ENCODE measurements around the gene C2orf78. TPM values are rescaled to one million over a fixed set of nuclear protein-coding genes. Genes with fewer than 3 reads are reported as not detected.

The C2orf78 gene
- total and polyA plus RNA-seq, 4 donors = not detected

DNA sequence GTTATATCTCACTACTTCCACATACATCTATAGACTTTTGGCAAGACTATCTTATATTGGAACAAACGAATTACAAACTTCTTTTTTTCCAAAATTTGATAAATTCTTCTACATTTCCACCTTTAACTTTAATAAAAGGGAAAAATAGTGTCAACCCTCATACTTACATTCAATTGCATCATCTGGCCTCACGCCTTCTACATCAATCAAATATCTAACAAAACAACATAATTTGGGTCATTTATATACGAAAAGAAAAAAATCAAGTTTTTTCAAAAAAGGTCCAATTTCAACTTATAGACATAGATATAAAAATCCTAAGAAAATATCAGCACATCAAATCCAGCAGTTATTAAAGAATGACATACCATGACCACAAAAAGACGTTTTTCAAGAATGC lies 17.0 kb upstream of the C2orf78 start:
- H3K36me3 ChIP-seq (ENCODE audit: control insufficient read depth in 4 of 4, insufficient read depth in 4 of 4, low read length in 4 of 4) = peaks cover 20 to 40% (median 25%) of the 10 kb centered on the region in 4 donors
- TF ChIP-seq, protein P1, sequence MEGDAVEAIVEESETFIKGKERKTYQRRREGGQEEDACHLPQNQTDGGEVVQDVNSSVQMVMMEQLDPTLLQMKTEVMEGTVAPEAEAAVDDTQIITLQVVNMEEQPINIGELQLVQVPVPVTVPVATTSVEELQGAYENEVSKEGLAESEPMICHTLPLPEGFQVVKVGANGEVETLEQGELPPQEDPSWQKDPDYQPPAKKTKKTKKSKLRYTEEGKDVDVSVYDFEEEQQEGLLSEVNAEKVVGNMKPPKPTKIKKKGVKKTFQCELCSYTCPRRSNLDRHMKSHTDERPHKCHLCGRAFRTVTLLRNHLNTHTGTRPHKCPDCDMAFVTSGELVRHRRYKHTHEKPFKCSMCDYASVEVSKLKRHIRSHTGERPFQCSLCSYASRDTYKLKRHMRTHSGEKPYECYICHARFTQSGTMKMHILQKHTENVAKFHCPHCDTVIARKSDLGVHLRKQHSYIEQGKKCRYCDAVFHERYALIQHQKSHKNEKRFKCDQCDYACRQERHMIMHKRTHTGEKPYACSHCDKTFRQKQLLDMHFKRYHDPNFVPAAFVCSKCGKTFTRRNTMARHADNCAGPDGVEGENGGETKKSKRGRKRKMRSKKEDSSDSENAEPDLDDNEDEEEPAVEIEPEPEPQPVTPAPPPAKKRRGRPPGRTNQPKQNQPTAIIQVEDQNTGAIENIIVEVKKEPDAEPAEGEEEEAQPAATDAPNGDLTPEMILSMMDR (IDR thresholded peaks at IDR 0.05; ENCODE audit: control extremely low read depth, extremely low read depth) = no peak
- H3K9me3 ChIP-seq (ENCODE audit: control insufficient read depth in 4 of 4, insufficient read depth in 3 of 4, low read length in 3 of 4) = no peaks in the 10 kb centered on the region
- H3K27ac ChIP-seq (ENCODE audit: low read depth in 1 of 2, low read length in 1 of 2) = no peak overlapping the region
- 89 to 95% methylated on average over 4 of the region's 4 CpGs for WGBS, 2 donors
- H3K4me1 ChIP-seq (ENCODE audit: control insufficient read depth in 5 of 5, insufficient read depth in 5 of 5, low read length in 5 of 5) = no peaks in the 10 kb centered on the region
- ATAC-seq (ENCODE audit: insufficient read depth, low FRiP score) = no peak
- H3K27me3 ChIP-seq (ENCODE audit: control insufficient read depth in 3 of 3, insufficient read depth in 3 of 3, low read length in 2 of 3) = no peaks in the 10 kb centered on the region
- H3K9ac ChIP-seq (ENCODE audit: insufficient read depth in 1 of 2, low read length in 2 of 2) = no peak overlapping the region
- no peak overlapping the region for H3K4me3 ChIP-seq
- DNase-seq = no peak

DNA sequence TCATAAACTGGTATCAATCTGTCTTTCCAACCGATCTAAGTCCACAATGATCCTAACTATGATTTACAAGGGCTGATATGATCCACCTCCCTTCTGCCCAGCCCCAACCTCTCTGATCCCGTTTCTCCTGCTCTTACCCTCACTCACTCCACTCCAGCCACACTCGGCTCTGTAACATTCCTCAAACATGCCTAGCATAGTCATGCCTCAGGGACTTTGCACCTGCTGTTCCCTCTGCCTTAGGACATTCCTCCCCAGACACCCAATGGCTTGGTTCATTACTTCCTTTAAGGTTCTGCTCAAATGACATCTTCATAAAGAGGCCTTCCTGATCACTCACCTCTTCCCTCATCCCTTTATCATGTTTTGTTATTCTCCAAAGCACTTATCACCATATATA lies 13.3 kb upstream of the C2orf78 start:
- Histone ChIP-seq H3K27ac (ENCODE audit: low read depth in 1 of 2, low read length in 1 of 2) (no peak overlapping the region), H3K4me1 (ENCODE audit: control insufficient read depth in 5 of 5, insufficient read depth in 5 of 5, low read length in 5 of 5) (no peaks in the 10 kb centered on the region), H3K27me3 (ENCODE audit: control insufficient read depth in 3 of 3, insufficient read depth in 3 of 3, low read length in 2 of 3) (no peaks in the 10 kb centered on the region), H3K9me3 (ENCODE audit: control insufficient read depth in 4 of 4, insufficient read depth in 3 of 4, low read length in 3 of 4) (no peaks in the 10 kb centered on the region), H3K36me3 (ENCODE audit: control insufficient read depth in 4 of 4, insufficient read depth in 4 of 4, low read length in 4 of 4) (peaks cover 14 to 44% (median 21%) of the 10 kb centered on the region in 4 donors), H3K4me3 (no peak overlapping the region), H3K9ac (ENCODE audit: insufficient read depth in 1 of 2, low read length in 2 of 2) (no peak overlapping the region)
- WGBS, 2 donors = 90 to 93% methylated on average over 3 of the region's 3 CpGs
- DNase-seq = no peak
- TF ChIP-seq, protein P1 (IDR thresholded peaks at IDR 0.05; ENCODE audit: control extremely low read depth, extremely low read depth) = no peak
- ATAC-seq (ENCODE audit: insufficient read depth, low FRiP score) = no peak

DNA sequence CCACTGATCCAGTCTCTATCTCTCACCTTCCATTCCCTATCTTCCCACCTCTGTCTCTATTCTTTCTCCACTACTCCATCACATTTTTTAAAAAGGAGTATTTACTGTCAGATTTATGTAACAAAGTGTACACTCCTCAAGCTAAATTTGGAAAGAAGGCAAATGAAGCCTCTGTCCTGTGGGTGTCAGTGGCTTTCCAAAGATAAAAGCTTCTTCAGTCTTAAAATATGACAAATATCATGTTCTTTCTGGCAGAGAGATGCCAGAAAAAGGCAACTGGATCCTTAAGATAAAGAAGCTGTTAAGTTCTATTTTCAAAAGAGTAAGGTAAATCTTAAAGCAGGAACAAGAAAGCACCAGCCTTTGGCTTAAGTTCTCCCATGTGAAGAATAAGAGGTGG lies 11.2 kb upstream of the C2orf78 start:
- H3K9me3 ChIP-seq (ENCODE audit: control insufficient read depth in 4 of 4, insufficient read depth in 3 of 4, low read length in 3 of 4) = no peaks in the 10 kb centered on the region
- H3K9ac ChIP-seq (ENCODE audit: insufficient read depth in 1 of 2, low read length in 2 of 2) = no peak overlapping the region
- H3K27me3 ChIP-seq (ENCODE audit: control insufficient read depth in 3 of 3, insufficient read depth in 3 of 3, low read length in 2 of 3) = no peaks in the 10 kb centered on the region
- TF ChIP-seq, protein P1 (IDR thresholded peaks at IDR 0.05; ENCODE audit: control extremely low read depth, extremely low read depth) = no peak
- peaks cover 0 to 4% (median 0%) of the 10 kb centered on the region in 5 donors for H3K4me1 ChIP-seq (ENCODE audit: control insufficient read depth in 5 of 5, insufficient read depth in 5 of 5, low read length in 5 of 5)
- no peak overlapping the region for H3K4me3 ChIP-seq
- no peak overlapping the region for H3K27ac ChIP-seq (ENCODE audit: low read depth in 1 of 2, low read length in 1 of 2)
- DNase-seq = no peak
- ATAC-seq (ENCODE audit: insufficient read depth, low FRiP score) = no peak
- H3K36me3 ChIP-seq (ENCODE audit: control insufficient read depth in 4 of 4, insufficient read depth in 4 of 4, low read length in 4 of 4) = peaks cover 15 to 41% (median 21%) of the 10 kb centered on the region in 4 donors

DNA sequence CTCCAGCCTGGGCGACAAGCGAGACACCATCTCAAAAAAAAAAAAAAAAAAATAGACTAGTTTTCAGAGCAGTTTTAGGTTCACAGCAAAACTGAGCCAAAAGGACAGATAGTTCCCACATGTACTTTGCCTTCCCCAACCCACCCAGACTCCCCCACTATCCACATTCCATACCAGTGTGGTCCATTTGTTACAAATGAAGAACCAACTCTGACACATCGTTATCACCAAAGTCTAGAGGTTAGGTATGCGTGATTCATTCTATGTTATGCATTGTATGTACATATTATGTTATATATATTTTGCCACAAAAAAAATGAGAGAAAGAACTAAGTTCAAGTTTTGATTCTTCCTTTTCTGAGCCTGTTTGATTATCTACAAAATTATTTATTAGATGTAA lies 7.6 kb upstream of the C2orf78 start:
- Histone ChIP-seq H3K27ac (ENCODE audit: low read depth in 1 of 2, low read length in 1 of 2) (no peak overlapping the region), H3K9me3 (ENCODE audit: control insufficient read depth in 4 of 4, insufficient read depth in 3 of 4, low read length in 3 of 4) (no peaks in the 10 kb centered on the region), H3K9ac (ENCODE audit: insufficient read depth in 1 of 2, low read length in 2 of 2) (no peak overlapping the region), H3K4me1 (ENCODE audit: control insufficient read depth in 5 of 5, insufficient read depth in 5 of 5, low read length in 5 of 5) (peaks cover 0 to 15% (median 7%) of the 10 kb centered on the region in 5 donors), H3K27me3 (ENCODE audit: control insufficient read depth in 3 of 3, insufficient read depth in 3 of 3, low read length in 2 of 3) (no peaks in the 10 kb centered on the region), H3K36me3 (ENCODE audit: control insufficient read depth in 4 of 4, insufficient read depth in 4 of 4, low read length in 4 of 4) (peaks cover 6 to 30% (median 15%) of the 10 kb centered on the region in 4 donors), H3K4me3 (no peak overlapping the region)
- ATAC-seq (ENCODE audit: insufficient read depth, low FRiP score) (no peak), DNase-seq (no peak)
- 94 to 95% methylated on average over 4 of the region's 4 CpGs for WGBS, 2 donors
- TF ChIP-seq, protein P1 (IDR thresholded peaks at IDR 0.05; ENCODE audit: control extremely low read depth, extremely low read depth) = no peak
